H1 (cell line): ENCODE data around the gene RNF212.

ENCODE experiments used
- CTCF ChIP-seq, 3 experiments: IDR thresholded peaks; 1 replicate in 2 of 3; 2 replicates in 1 of 3; pipeline versions ENCODE4 v1.5.1 to v1.6.1; 2011; ENCODE audit warnings: low read length in 3 of 3, mild to moderate bottlenecking in 3 of 3, inconsistent platforms in 2 of 3, low read depth in 1 of 3, moderate library complexity in 1 of 3; ENCODE audit not compliant: insufficient read depth in 1 of 3; ENCODE audit errors: control extremely low read depth in 1 of 3
- EP300 ChIP-seq, 2 experiments: IDR thresholded peaks; 1 replicate in 1 of 2; 2 replicates in 1 of 2; pipeline ENCODE4 v1.6.1; 2011 to 2012; ENCODE audit warnings: low read depth in 2 of 2, low read length in 2 of 2, mild to moderate bottlenecking in 2 of 2, borderline replicate concordance in 1 of 2, inconsistent platforms in 1 of 2, moderate library complexity in 1 of 2
- GTF2F1 ChIP-seq: IDR thresholded peaks from 2 replicates; pipeline ENCODE4 v1.6.1; 2012; ENCODE audit warnings: low read depth, low read length, improper control_type of control experiment, borderline replicate concordance
- MAFK ChIP-seq: IDR thresholded peaks from 2 replicates; pipeline ENCODE4 v1.6.1; 2012; ENCODE audit warnings: low read depth, mild to moderate bottlenecking, improper control_type of control experiment, low read length
- PHF8 ChIP-seq: fragments of 200-600 bp; sonication (generic); conservative IDR thresholded peaks from 2 replicates; pipeline ENCODE4 v1.7.1; 2012; ENCODE audit warnings: low read depth, mild to moderate bottlenecking, inconsistent platforms, low read length, moderate library complexity
- POLR2A ChIP-seq, 2 experiments: IDR thresholded peaks; 1 replicate in 1 of 2; 2 replicates in 1 of 2; pipeline ENCODE4 v1.6.1; 2011; ENCODE audit warnings: low read depth in 2 of 2, low read length in 2 of 2, mild to moderate bottlenecking in 2 of 2; ENCODE audit errors: control extremely low read depth in 1 of 2
- RNF2 ChIP-seq: fragments of 200-900, 300-1000 bp; sonication (generic); IDR thresholded peaks from 2 replicates; pipeline ENCODE4 v1.7.1; 2016; ENCODE audit warnings: borderline replicate concordance, low read depth, mild to moderate bottlenecking, antibody characterized with exemption, low read length; ENCODE audit not compliant: poor library complexity, severe bottlenecking; ENCODE audit errors: missing control alignments
- SIN3A ChIP-seq, 2 experiments: IDR thresholded peaks in 1 of 2; conservative IDR thresholded peaks in 1 of 2; 2 replicates each; pipeline ENCODE4 v1.6.1; 2011 to 2012; ENCODE audit warnings: low read length in 2 of 2, improper control_type of control experiment in 1 of 2, low read depth in 1 of 2, mild to moderate bottlenecking in 1 of 2
- SIX5 ChIP-seq: IDR thresholded peaks from 2 replicates; pipeline ENCODE4 v1.6.1; 2011; ENCODE audit warnings: mild to moderate bottlenecking, low read depth, low read length
- SRF ChIP-seq: IDR thresholded peaks from 2 replicates; pipeline ENCODE4 v1.6.1; 2011; ENCODE audit warnings: mild to moderate bottlenecking, low read depth, low read length, moderate library complexity
- TAF1 ChIP-seq: IDR thresholded peaks from 2 replicates; pipeline ENCODE4 v1.6.1; 2011; ENCODE audit warnings: mild to moderate bottlenecking, low read depth, low read length

- no peak for TF ChIP-seq RNF2
- no peak for TF ChIP-seq POLR2A (IDR thresholded peaks at IDR 0.05; ENCODE audit: control extremely low read depth in 1 of 2, low read depth in 2 of 2, low read length in 2 of 2)
- no peak for TF ChIP-seq TAF1
- no peak for TF ChIP-seq SRF
- TF ChIP-seq CTCF (IDR thresholded peaks at IDR 0.05; ENCODE audit: control extremely low read depth in 1 of 3, insufficient read depth in 1 of 3, low read depth in 1 of 3, low read length in 3 of 3), result no peak
- no peak for TF ChIP-seq MAFK
- TF ChIP-seq EP300 (IDR thresholded peaks at IDR 0.05; ENCODE audit: borderline replicate concordance in 1 of 2, low read depth in 2 of 2, low read length in 2 of 2), result no peak
- TF ChIP-seq SIX5, result no peak
- TF ChIP-seq SIN3A (conservative IDR thresholded peaks at IDR 0.05 in 1 of 2, IDR thresholded peaks at IDR 0.05 in 1 of 2; ENCODE audit: low read depth in 1 of 2, low read length in 2 of 2), result no peak
- TF ChIP-seq PHF8, result no peak
- TF ChIP-seq GTF2F1, result no peak
Observed at GRCh38 chr4:1153567-1154090, 40.3 kb upstream of the RNF212 start.
